ENCODE data around the gene MYO5A.

- TF ChIP-seq POLR2A (IDR thresholded peaks at IDR 0.05), result no peak
- TF ChIP-seq CTCF (IDR thresholded peaks at IDR 0.05), result no peak
Measured at GRCh38 chr15:52348056-52348745, 180.5 kb downstream of the MYO5A start.

Data from Peyer's patch (tissue), 4 donors.